SK-N-MC (cell line): ENCODE data around the gene POU2AF2.
A peak's percentile ranks its signal among the peaks of the same experiment; 100 is the strongest.

Experiments used
- DNase-seq: peaks from one replicate; pipeline ENCODE4 v3.0.0-alpha.2; 2011; ENCODE audit warnings: low read depth, low spot score
- H3K27ac ChIP-seq: fragments of 200-600 bp; sonication (generic); 2 replicates; pipeline ENCODE4 v1.5.1; 2016; ENCODE audit warnings: mixed run types
- H3K36me3 ChIP-seq: fragments of 200-600 bp; sonication (generic); 2 replicates; pipeline ENCODE4 v1.6.1; 2017; ENCODE audit warnings: antibody characterized with exemption, low read length, mixed read lengths; ENCODE audit not compliant: insufficient read depth
- H3K4me3 ChIP-seq: fragments of 200-600 bp; sonication (generic); 2 replicates; pipeline ENCODE4 v1.5.1; 2016
- H3K9ac ChIP-seq: fragments of 200-600 bp; sonication (generic); 2 replicates; pipeline ENCODE4 v1.8.0; 2017; ENCODE audit warnings: mixed run types, mixed read lengths; ENCODE audit not compliant: insufficient read length
- H3K9me3 ChIP-seq: fragments of 200-600 bp; sonication (generic); 2 replicates; pipeline ENCODE4 v1.6.1; 2017; ENCODE audit warnings: low read depth, mild to moderate bottlenecking, antibody characterized with exemption, low read length, moderate library complexity, mixed read lengths
- EZH2 ChIP-seq: fragments of 200-600 bp; sonication (generic); IDR thresholded peaks from one replicate; pipeline ENCODE4 v1.6.1; 2017; ENCODE audit warnings: antibody characterized with exemption
- FOXP2 ChIP-seq: optimal IDR thresholded peaks from 2 replicates; pipeline ENCODE3; 2011; ENCODE audit warnings: mild to moderate bottlenecking, moderate library complexity; ENCODE audit not compliant: insufficient read depth; ENCODE audit errors: extremely low read length, control extremely low read depth
- POLR2AphosphoS5 ChIP-seq: IDR thresholded peaks from 2 replicates; pipeline ENCODE4 v1.6.1; 2012; ENCODE audit warnings: mild to moderate bottlenecking, low read depth, low read length, borderline replicate concordance

The POU2AF2 gene

GRCh38 chr11:111329306-111330204, 84.0 kb downstream of the POU2AF2 start:
- TF ChIP-seq POLR2AphosphoS5 (no peak), FOXP2 (no peak), EZH2 (no peak)
- no peaks in the 10 kb centered on the region for H3K9me3 ChIP-seq
- no peak overlapping the region for H3K27ac ChIP-seq
- DNase-seq, result no peak
- no peak overlapping the region for H3K9ac ChIP-seq
- no peak overlapping the region for H3K4me3 ChIP-seq
- H3K36me3 ChIP-seq, result no peaks in the 10 kb centered on the region

GRCh38 chr11:111330234-111330893, 84.8 kb downstream of the POU2AF2 start:
- no peak for DNase-seq
- H3K36me3 ChIP-seq, result no peaks in the 10 kb centered on the region
- H3K9ac ChIP-seq, result no peak overlapping the region
- no peak overlapping the region for H3K27ac ChIP-seq
- H3K4me3 ChIP-seq, result no peak overlapping the region
- TF ChIP-seq EZH2, result no peak
- no peak for TF ChIP-seq FOXP2
- no peak for TF ChIP-seq POLR2AphosphoS5
- H3K9me3 ChIP-seq, result no peaks in the 10 kb centered on the region

DNA sequence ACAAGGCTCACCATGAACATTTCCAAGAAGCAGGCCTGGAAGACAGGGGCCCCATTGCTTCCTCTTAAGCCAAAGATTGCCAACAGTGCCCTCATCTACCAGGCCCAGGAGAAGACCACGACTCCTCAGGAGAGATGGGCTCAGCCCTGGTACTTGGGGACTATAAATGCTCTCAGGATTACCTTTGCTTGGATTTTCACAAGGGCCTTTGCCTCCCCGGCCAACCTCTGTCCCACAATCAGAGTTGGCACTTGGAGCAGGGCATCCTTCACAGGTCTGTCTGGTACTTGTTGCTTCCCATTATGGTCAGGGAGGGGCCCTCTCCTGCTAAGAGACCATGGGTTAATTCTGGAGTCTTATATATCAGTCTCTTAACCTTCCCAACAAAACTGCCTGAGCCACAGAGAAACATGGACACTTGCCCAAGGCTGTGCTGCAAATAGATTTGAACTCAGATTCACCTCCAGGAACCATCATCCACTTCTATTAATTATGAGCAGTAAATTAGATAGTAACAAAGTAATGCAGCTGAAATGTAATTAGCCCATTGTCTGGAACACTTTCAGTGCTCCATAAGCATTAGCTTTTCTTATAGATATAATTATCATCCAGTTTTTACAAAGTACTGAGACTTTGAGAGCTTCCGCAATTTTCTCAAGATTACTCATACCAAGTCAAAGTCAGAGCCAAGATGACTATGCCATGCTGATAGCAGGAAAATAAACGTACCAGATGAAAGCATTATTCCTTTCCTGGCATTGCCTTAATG, 86.4 kb downstream of the POU2AF2 start:
- Histone ChIP-seq H3K9ac (no peak overlapping the region), H3K27ac (no peak overlapping the region), H3K4me3 (no peak overlapping the region), H3K36me3 (no peaks in the 10 kb centered on the region), H3K9me3 (no peaks in the 10 kb centered on the region)
- no peak for TF ChIP-seq EZH2
- TF ChIP-seq FOXP2, result no peak
- no peak for TF ChIP-seq POLR2AphosphoS5
- no peak for DNase-seq

DNA sequence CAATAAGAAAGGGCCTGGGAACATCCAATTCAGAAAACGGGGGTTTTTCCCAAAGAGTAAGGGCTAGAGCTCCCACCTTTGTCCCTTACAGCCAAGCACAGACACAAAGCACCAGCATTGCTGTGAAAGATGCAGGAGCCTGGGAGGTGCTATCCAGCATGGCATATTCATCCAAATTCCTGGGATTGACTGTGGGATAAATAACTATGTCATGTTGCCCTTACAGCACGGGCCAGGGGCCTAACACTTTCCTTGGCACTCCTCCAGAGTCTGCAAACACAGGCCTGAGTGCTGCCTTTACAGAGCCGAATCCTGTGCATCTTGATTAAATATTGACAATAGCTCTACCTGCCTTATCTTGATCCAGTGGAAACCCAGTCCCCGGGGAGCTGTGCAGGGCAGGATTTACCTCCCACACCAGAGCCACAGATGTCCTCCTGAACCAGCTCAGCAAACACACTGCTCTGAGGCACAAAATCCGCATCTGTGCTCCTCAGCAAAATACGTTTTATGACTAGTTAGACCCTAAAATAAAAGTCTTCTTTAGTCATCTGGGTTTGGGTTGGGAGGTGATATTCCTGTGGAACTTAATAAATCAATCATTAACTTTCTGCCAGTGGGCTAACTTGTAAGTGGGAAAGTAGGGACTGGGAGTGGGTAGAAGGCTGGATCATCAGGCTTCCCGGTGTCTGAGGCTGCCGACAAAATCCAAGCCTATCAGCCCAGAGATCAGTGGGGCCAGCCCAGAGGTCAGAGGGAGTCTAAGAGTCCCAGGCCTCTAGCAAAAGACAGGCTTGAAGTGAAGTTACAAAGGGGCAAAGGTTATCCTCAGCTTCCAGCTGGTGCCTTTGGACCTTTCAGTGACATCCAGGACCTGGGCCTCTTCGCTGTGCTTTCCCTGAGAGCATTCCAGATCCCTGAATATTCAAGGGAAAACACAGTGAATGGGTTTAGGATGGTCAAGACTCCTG, 89.3 kb downstream of the POU2AF2 start:
- no peak for DNase-seq
- no peaks in the 10 kb centered on the region for H3K9me3 ChIP-seq

DNA sequence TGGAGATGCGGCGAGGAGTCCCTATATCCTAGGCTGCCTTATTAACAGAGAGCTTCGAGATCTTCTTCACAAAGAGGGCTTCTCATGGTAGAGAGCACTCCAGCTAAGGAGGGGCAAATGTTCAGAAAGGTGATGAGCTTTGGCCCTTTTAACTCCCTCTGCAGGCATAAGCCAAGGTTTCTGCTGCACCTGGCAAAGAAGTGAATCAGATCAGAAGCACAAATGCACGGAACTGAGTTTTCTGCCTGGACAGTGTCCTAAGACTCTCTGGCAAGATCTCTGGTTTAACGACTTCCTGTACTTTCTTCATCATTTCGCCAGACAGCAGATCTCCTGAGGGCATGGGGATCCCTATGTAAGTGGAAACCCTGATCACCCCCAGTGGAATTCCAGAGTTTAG, 90.0 kb downstream of the POU2AF2 start:
- H3K9ac ChIP-seq, result no peak overlapping the region
- H3K27ac ChIP-seq, result peak overlapping the region; percentile 32; the same call in 1 of the 2 replicates
- H3K9me3 ChIP-seq, result peaks cover 4% of the 10 kb centered on the region; the same call in 1 of the 2 replicates
- H3K4me3 ChIP-seq, result peak overlapping the region; percentile 30
- H3K36me3 ChIP-seq, result no peaks in the 10 kb centered on the region; the same call in 1 of the 2 replicates
- TF ChIP-seq POLR2AphosphoS5 (no peak), FOXP2 (no peak), EZH2 (no peak)
- no peak for DNase-seq

More for the DNA sequence above, 89.3 kb downstream of the POU2AF2 start:
- H3K9ac ChIP-seq, result no peak overlapping the region
- no peak overlapping the region; the same call in 1 of the 2 replicates for H3K27ac ChIP-seq
- no peak overlapping the region for H3K4me3 ChIP-seq
- TF ChIP-seq POLR2AphosphoS5 (no peak), EZH2 (no peak), FOXP2 (no peak)
- no peaks in the 10 kb centered on the region for H3K36me3 ChIP-seq
